ENCODE measurements around the gene AK5. TPM values are rescaled to one million over a fixed set of nuclear protein-coding genes. Genes with fewer than 3 reads are reported as not detected.
"Not testable (repeated sequence)": the region's sequence is repeated elsewhere in the genome, so short reads cannot be mapped to it uniquely, and the experiment has no call there.

AK5 gene
- total and polyA plus RNA-seq, 2 experiments from 2014 or later, result 8.8 to 12.2 TPM

- not testable (repeated sequence) for ATAC-seq; H3K27me3 ChIP-seq (ENCODE audit: insufficient read depth); H3K9me3 Mint-ChIP-seq; H3K4me1 ChIP-seq (ENCODE audit: insufficient read depth); H3K36me3 ChIP-seq (ENCODE audit: insufficient read depth); H3K4me2 ChIP-seq; H3K79me2 ChIP-seq (replicated peaks; ENCODE audit: insufficient read depth); H3F3A ChIP-seq (replicated peaks; ENCODE audit: low read depth); DNase-seq (ENCODE audit: low spot score); H3K27ac Mint-ChIP-seq; H3K27me3 Mint-ChIP-seq (ENCODE audit: insufficient read depth, low read depth, poor library complexity); H3K9me2 ChIP-seq (ENCODE audit: insufficient read depth); H3K27ac ChIP-seq (ENCODE audit: low read depth); H2AFZ ChIP-seq; H3K36me3 Mint-ChIP-seq (ENCODE audit: low read depth); H4K20me1 ChIP-seq (replicated peaks; ENCODE audit: insufficient read depth); H3K4me3 ChIP-seq; H3K4me3 Mint-ChIP-seq
- H3K4me1 Mint-ChIP-seq, result peaks cover 17% of the 10 kb centered on the region
Observed at GRCh38 chr1:77408933-77409332, 127.1 kb downstream of the AK5 start.

GRCh38 chr1:77412069-77412819 is 130.4 kb downstream of the AK5 start:
- DNase-seq (ENCODE audit: low spot score) (no peak), ATAC-seq (peak; percentile 48)
- H3K9me2 ChIP-seq (ENCODE audit: insufficient read depth), result peaks cover 3% of the 10 kb centered on the region; the same call in 1 of the 2 replicates
- H2AFZ ChIP-seq, result no peak overlapping the region
- H3K4me3 Mint-ChIP-seq, result no peak overlapping the region
- peaks cover 1% of the 10 kb centered on the region for H3K27me3 Mint-ChIP-seq (ENCODE audit: insufficient read depth, low read depth, poor library complexity)
- H4K20me1 ChIP-seq (replicated peaks; ENCODE audit: insufficient read depth), result no peaks in the 10 kb centered on the region
- no peaks in the 10 kb centered on the region for H3K79me2 ChIP-seq (replicated peaks; ENCODE audit: insufficient read depth)
- H3K27ac Mint-ChIP-seq, result peak overlapping the region; percentile 39
- no peak overlapping the region for H3K4me3 ChIP-seq
- no peaks in the 10 kb centered on the region for H3K27me3 ChIP-seq (ENCODE audit: insufficient read depth)
- H3K4me1 ChIP-seq (ENCODE audit: insufficient read depth), result peaks cover 5% of the 10 kb centered on the region; the same call in 1 of the 2 replicates
- no peak overlapping the region for H3K4me2 ChIP-seq
- H3F3A ChIP-seq (replicated peaks; ENCODE audit: low read depth), result no peaks in the 10 kb centered on the region; the same call in 1 of the 2 replicates
- H3K9me3 Mint-ChIP-seq, result no peaks in the 10 kb centered on the region; the same call in 2 of the 3 replicates
- peaks cover 17% of the 10 kb centered on the region for H3K4me1 Mint-ChIP-seq
- H3K27ac ChIP-seq (ENCODE audit: low read depth), result no peak overlapping the region
- no peaks in the 10 kb centered on the region for H3K36me3 Mint-ChIP-seq (ENCODE audit: low read depth)
- no peaks in the 10 kb centered on the region for H3K36me3 ChIP-seq (ENCODE audit: insufficient read depth)
- TF ChIP-seq POLR2AphosphoS5 (IDR thresholded peaks at IDR 0.05; ENCODE audit: low read depth) (no peak), JUNB (IDR thresholded peaks at IDR 0.05; ENCODE audit: unreplicated experiment) (no peak), ZNF331 (CRISPR knock-in tag; IDR thresholded peaks at IDR 0.05; ENCODE audit: low read depth) (no peak), EZH2phosphoT487 (IDR thresholded peaks at IDR 0.05; ENCODE audit: unreplicated experiment) (no peak), ZNF462 (CRISPR knock-in tag; IDR thresholded peaks at IDR 0.05) (no peak), REST (IDR thresholded peaks at IDR 0.05; ENCODE audit: unreplicated experiment) (no peak), ETS1 (IDR thresholded peaks at IDR 0.05) (no peak), ZNF114 (CRISPR knock-in tag; IDR thresholded peaks at IDR 0.05) (no peak), NANOG (IDR thresholded peaks at IDR 0.05; ENCODE audit: borderline replicate concordance) (no peak)

Data from GM23338 (cell line).